ENCODE results near the gene ACTL9.

The ACTL9 gene

GRCh38 chr19:8680676-8681344, 17.8 kb downstream of the ACTL9 start:
- TF ChIP-seq EP300 (IDR thresholded peaks at IDR 0.05; ENCODE audit: borderline replicate concordance) = no peak
- no peak for TF ChIP-seq NFIC (IDR thresholded peaks at IDR 0.05)
- no peak for TF ChIP-seq ZBTB7A (IDR thresholded peaks at IDR 0.05; ENCODE audit: low read depth)
- TF ChIP-seq TAF1 (IDR thresholded peaks at IDR 0.05; ENCODE audit: low read depth) = no peak
- TF ChIP-seq REST (IDR thresholded peaks at IDR 0.05; ENCODE audit: low read depth) = no peak
- TF ChIP-seq YY1 (IDR thresholded peaks at IDR 0.05; ENCODE audit: low read depth) = no peak
- no peak for TF ChIP-seq EGR1 (IDR thresholded peaks at IDR 0.05)
- TF ChIP-seq, protein P1, sequence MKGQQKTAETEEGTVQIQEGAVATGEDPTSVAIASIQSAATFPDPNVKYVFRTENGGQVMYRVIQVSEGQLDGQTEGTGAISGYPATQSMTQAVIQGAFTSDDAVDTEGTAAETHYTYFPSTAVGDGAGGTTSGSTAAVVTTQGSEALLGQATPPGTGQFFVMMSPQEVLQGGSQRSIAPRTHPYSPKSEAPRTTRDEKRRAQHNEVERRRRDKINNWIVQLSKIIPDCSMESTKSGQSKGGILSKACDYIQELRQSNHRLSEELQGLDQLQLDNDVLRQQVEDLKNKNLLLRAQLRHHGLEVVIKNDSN (IDR thresholded peaks at IDR 0.05) = no peak
- TF ChIP-seq TEAD4 (IDR thresholded peaks at IDR 0.05) = no peak
- TF ChIP-seq RAD21 (IDR thresholded peaks at IDR 0.05; ENCODE audit: low read depth) = no peak

DNA sequence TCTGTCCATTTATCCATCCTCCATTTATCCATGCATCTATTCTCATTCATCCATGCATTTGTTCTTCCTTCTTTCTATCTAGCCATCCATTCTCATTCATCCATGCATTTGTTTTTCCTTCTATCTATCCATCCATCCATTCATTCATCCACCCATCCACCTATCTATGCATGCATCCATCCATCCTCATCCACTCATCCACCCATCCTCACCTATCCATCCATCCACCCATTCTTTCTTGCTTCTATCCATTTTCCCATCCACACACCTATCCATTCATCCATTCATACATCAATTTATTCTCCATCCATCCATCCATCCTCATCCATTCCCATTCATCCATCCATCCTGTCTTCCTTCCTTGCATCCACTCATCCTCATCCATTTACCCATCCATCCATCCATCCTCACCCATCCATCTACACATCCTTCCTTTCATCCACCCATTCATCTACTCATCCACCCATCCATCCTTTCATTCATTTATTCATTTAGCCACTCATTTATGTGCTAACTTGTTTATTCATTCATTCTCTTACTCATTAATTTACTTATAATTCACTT, 20.3 kb downstream of the ACTL9 start:
- no peak for TF ChIP-seq EGR1 (IDR thresholded peaks at IDR 0.05)
- no peak for TF ChIP-seq NFIC (IDR thresholded peaks at IDR 0.05)
- TF ChIP-seq CREB1 (IDR thresholded peaks at IDR 0.05; ENCODE audit: low read depth) = no peak
- TF ChIP-seq, protein P1 (IDR thresholded peaks at IDR 0.05) = no peak
- TF ChIP-seq ZBTB7A (IDR thresholded peaks at IDR 0.05; ENCODE audit: low read depth) = no peak
- TF ChIP-seq YY1 (IDR thresholded peaks at IDR 0.05; ENCODE audit: low read depth) = no peak
- no peak for TF ChIP-seq TCF12 (IDR thresholded peaks at IDR 0.05; ENCODE audit: low read depth)
- no peak for TF ChIP-seq FOXM1 (IDR thresholded peaks at IDR 0.05; ENCODE audit: borderline replicate concordance, low read depth)
- TF ChIP-seq TAF1 (IDR thresholded peaks at IDR 0.05; ENCODE audit: low read depth) = no peak
- TF ChIP-seq CEBPB (IDR thresholded peaks at IDR 0.05) = no peak
- TF ChIP-seq REST (IDR thresholded peaks at IDR 0.05; ENCODE audit: low read depth) = no peak
- no peak for TF ChIP-seq TEAD4 (IDR thresholded peaks at IDR 0.05)
- TF ChIP-seq RAD21 (IDR thresholded peaks at IDR 0.05; ENCODE audit: low read depth) = no peak
- TF ChIP-seq EP300 (IDR thresholded peaks at IDR 0.05; ENCODE audit: borderline replicate concordance) = no peak
- TF ChIP-seq, protein P2, sequence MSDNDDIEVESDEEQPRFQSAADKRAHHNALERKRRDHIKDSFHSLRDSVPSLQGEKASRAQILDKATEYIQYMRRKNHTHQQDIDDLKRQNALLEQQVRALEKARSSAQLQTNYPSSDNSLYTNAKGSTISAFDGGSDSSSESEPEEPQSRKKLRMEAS (IDR thresholded peaks at IDR 0.05) = no peak

- no peak for TF ChIP-seq TCF12 (IDR thresholded peaks at IDR 0.05; ENCODE audit: low read depth)
- TF ChIP-seq, protein P2 (IDR thresholded peaks at IDR 0.05) = no peak
- TF ChIP-seq, protein P1 (IDR thresholded peaks at IDR 0.05) = no peak
- no peak for TF ChIP-seq ZBTB7A (IDR thresholded peaks at IDR 0.05; ENCODE audit: low read depth)
- no peak for TF ChIP-seq NFIC (IDR thresholded peaks at IDR 0.05)
- no peak for TF ChIP-seq YY1 (IDR thresholded peaks at IDR 0.05; ENCODE audit: low read depth)
- no peak for TF ChIP-seq TEAD4 (IDR thresholded peaks at IDR 0.05)
Measured at GRCh38 chr19:8675066-8675465, 23.5 kb downstream of the ACTL9 start.

DNA sequence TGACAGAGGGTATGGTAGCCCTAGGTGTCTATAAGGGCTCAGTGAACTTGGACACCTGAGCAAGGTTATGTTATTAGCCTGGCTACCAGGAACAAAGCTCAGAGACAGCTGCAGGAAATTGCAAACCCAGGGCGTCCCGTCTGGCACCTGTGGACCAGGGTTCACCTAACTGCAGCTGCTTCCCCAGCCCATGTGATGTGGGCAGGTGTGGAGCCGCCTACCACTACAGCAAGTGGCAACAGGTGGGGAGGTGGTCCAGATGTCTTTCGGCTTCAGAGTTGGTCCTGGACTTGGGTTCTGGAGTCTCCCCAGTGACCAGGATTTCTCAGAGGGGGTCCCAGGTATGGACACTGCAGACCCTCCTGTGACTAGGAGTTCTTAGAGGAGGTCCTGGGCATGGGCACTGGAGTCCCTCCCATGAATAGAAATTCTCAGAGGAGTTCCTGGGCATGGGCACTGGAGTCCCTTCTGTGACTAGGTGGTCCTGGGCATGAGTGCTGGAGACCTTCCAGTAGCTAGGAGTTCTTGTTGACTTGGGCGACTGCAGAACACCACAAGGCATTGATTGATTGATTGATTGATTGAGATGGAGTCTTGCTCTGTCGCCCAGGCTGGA, 25.2 kb downstream of the ACTL9 start:
- TF ChIP-seq TEAD4 (IDR thresholded peaks at IDR 0.05) (no peak), YY1 (IDR thresholded peaks at IDR 0.05; ENCODE audit: low read depth) (no peak), EP300 (IDR thresholded peaks at IDR 0.05; ENCODE audit: borderline replicate concordance) (no peak), NFIC (IDR thresholded peaks at IDR 0.05) (no peak), TAF1 (IDR thresholded peaks at IDR 0.05; ENCODE audit: low read depth) (no peak), FOXM1 (IDR thresholded peaks at IDR 0.05; ENCODE audit: borderline replicate concordance, low read depth) (no peak), REST (IDR thresholded peaks at IDR 0.05; ENCODE audit: low read depth) (no peak), RAD21 (IDR thresholded peaks at IDR 0.05; ENCODE audit: low read depth) (no peak), TCF12 (IDR thresholded peaks at IDR 0.05; ENCODE audit: low read depth) (no peak), CEBPB (IDR thresholded peaks at IDR 0.05) (no peak), CREB1 (IDR thresholded peaks at IDR 0.05; ENCODE audit: low read depth) (no peak), EGR1 (IDR thresholded peaks at IDR 0.05) (no peak)
- TF ChIP-seq, protein P2 (IDR thresholded peaks at IDR 0.05) = no peak
